ENCODE results near the gene MRGPRX2. TPM values are rescaled to one million over a fixed set of nuclear protein-coding genes. Genes with fewer than 3 reads are reported as not detected.

The MRGPRX2 gene
- total and polyA plus RNA-seq, 2 donors (not counting 3 experiments of a cell fraction or from before 2014, with no cell fraction given): not detected

DNA sequence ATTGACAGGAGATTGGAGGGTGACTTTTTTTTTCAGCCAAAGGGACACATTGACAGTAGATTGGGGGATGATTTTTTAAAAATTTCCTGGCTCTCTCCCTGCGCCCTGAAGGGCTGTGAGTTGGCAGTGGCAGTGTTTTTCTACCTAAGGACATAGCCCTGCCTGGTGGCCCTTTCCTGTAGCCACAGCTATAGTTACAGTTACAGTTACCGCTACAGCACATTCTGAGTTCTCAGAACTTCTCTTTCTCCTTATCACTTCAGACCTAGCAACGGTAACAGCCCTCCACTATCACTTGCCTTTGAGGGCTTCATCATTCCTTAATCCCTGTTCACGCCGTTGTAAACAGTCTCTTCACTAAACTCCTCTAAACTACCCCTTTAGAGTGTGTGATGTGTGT, 684 bp downstream of the MRGPRX2 start:
- H3K4me3 ChIP-seq (replicated peaks in 1 of 3; ENCODE audit: insufficient read depth in 1 of 3, low read depth in 1 of 3, low read length in 3 of 3): no peak overlapping the region
- POLR2A ChIA-PET: no interaction called here
- H3K4me1 ChIP-seq (ENCODE audit: control insufficient read depth, extremely low read depth, insufficient read depth, low read length): no peaks in the 10 kb centered on the region
- CTCF ChIA-PET: interaction anchor here (2.3 kb wide), 1 partner anchor 17 kb away, joined by 8 read pairs; no protein-coding TSS in a partner anchor
- intact Hi-C loops (cut with micrococcal nuclease): no loop called here
- no peaks in the 10 kb centered on the region for H3K9me1 ChIP-seq (replicated peaks; ENCODE audit: control insufficient read depth, extremely low read depth, insufficient read depth, low read length)
- H3K27me3 ChIP-seq (ENCODE audit: control insufficient read depth in 2 of 2, insufficient read depth in 2 of 2, low read length in 2 of 2): peaks cover 26 to 36% of the 10 kb centered on the region in 2 experiments
- H4K20me1 ChIP-seq (replicated peaks; ENCODE audit: control insufficient read depth, extremely low read depth, insufficient read depth, low read length): no peaks in the 10 kb centered on the region
- BruUV-seq (replicated peaks): no TSS peak
- no peak overlapping the region for H3K9ac ChIP-seq (replicated peaks; ENCODE audit: extremely low read depth, insufficient read depth, low read length)
- FAIRE-seq: no peak
- H3K79me2 ChIP-seq (ENCODE audit: control insufficient read depth, insufficient read depth, low read length): no peaks in the 10 kb centered on the region
- TF ChIP-seq, protein P1, sequence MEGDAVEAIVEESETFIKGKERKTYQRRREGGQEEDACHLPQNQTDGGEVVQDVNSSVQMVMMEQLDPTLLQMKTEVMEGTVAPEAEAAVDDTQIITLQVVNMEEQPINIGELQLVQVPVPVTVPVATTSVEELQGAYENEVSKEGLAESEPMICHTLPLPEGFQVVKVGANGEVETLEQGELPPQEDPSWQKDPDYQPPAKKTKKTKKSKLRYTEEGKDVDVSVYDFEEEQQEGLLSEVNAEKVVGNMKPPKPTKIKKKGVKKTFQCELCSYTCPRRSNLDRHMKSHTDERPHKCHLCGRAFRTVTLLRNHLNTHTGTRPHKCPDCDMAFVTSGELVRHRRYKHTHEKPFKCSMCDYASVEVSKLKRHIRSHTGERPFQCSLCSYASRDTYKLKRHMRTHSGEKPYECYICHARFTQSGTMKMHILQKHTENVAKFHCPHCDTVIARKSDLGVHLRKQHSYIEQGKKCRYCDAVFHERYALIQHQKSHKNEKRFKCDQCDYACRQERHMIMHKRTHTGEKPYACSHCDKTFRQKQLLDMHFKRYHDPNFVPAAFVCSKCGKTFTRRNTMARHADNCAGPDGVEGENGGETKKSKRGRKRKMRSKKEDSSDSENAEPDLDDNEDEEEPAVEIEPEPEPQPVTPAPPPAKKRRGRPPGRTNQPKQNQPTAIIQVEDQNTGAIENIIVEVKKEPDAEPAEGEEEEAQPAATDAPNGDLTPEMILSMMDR (IDR thresholded peaks at IDR 0.05; ENCODE audit: extremely low read depth in 1 of 2, insufficient read depth in 1 of 2, low read depth in 1 of 2, low read length in 2 of 2): no peak
- TF ChIP-seq MYC (IDR thresholded peaks at IDR 0.05; ENCODE audit: low read depth, low read length): no peak
- TF ChIP-seq POLR2A (IDR thresholded peaks at IDR 0.05; ENCODE audit: low read depth, low read length): no peak
- no peak for TF ChIP-seq GATA2 (IDR thresholded peaks at IDR 0.05; ENCODE audit: insufficient read depth, insufficient read length, low read depth, low read length)
- TF ChIP-seq FOS (IDR thresholded peaks at IDR 0.05; ENCODE audit: borderline replicate concordance, insufficient read depth, low read length): no peak
- TF ChIP-seq, protein P2, sequence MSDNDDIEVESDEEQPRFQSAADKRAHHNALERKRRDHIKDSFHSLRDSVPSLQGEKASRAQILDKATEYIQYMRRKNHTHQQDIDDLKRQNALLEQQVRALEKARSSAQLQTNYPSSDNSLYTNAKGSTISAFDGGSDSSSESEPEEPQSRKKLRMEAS (IDR thresholded peaks at IDR 0.05; ENCODE audit: insufficient read depth, insufficient read length): no peak
- no peak for TF ChIP-seq EZH2 (IDR thresholded peaks at IDR 0.05; ENCODE audit: borderline replicate concordance, low read depth, low read length, severe bottlenecking)
- TF ChIP-seq JUN (IDR thresholded peaks at IDR 0.05; ENCODE audit: borderline replicate concordance, insufficient read depth, insufficient read length, low read depth): no peak
- TF ChIP-seq POLR2AphosphoS5 (IDR thresholded peaks at IDR 0.05; ENCODE audit: insufficient read depth, low read depth, low read length): no peak
- H3K36me3 ChIP-seq (ENCODE audit: control insufficient read depth in 2 of 2, extremely low read depth in 1 of 2, insufficient read depth in 2 of 2, low read length in 2 of 2): no peaks in the 10 kb centered on the region
- no peak overlapping the region for H3K27ac ChIP-seq (ENCODE audit: insufficient read depth, low read depth, low read length)
- dilution Hi-C loops (cut with MboI; ENCODE audit: extremely low pct_ligation_motif_present, low sequenced_read_pairs): no loop called here
- no peak for DNase-seq (ENCODE audit: low read depth, low spot score)
- no peak overlapping the region for H2AFZ ChIP-seq (ENCODE audit: low read depth, low read length)
- no peaks in the 10 kb centered on the region for H3K9me3 ChIP-seq (replicated peaks; ENCODE audit: control insufficient read depth, insufficient read depth, low read length)
- H3K4me2 ChIP-seq (ENCODE audit: insufficient read depth, low read length): no peak overlapping the region

All from endothelial cell of umbilical vein (primary cell).